HL-60 (cell line): ENCODE data around the gene SOBP.

Experiments
- GABPA ChIP-seq: IDR thresholded peaks from 2 replicates; pipeline ENCODE4 v1.6.1; 2012; ENCODE audit warnings: low read depth
- POLR2AphosphoS5 ChIP-seq: IDR thresholded peaks from 2 replicates; pipeline ENCODE4 v1.6.1; 2012; ENCODE audit warnings: low read depth
- SPI1 ChIP-seq: IDR thresholded peaks from 2 replicates; pipeline ENCODE4 v1.6.1; 2012; ENCODE audit warnings: low read depth, mild to moderate bottlenecking, borderline replicate concordance
- TF ChIP-seq, protein P1 (sequence below): IDR thresholded peaks from one replicate; pipeline ENCODE4 v1.5.1; 2011; ENCODE audit warnings: low read length, control low read depth, inconsistent platforms; ENCODE audit not compliant: insufficient read depth
- TF ChIP-seq, protein P2 (sequence below): IDR thresholded peaks from 2 replicates; pipeline ENCODE4 v1.6.1; 2012; ENCODE audit warnings: low read depth; ENCODE audit not compliant: insufficient replicate concordance

DNA sequence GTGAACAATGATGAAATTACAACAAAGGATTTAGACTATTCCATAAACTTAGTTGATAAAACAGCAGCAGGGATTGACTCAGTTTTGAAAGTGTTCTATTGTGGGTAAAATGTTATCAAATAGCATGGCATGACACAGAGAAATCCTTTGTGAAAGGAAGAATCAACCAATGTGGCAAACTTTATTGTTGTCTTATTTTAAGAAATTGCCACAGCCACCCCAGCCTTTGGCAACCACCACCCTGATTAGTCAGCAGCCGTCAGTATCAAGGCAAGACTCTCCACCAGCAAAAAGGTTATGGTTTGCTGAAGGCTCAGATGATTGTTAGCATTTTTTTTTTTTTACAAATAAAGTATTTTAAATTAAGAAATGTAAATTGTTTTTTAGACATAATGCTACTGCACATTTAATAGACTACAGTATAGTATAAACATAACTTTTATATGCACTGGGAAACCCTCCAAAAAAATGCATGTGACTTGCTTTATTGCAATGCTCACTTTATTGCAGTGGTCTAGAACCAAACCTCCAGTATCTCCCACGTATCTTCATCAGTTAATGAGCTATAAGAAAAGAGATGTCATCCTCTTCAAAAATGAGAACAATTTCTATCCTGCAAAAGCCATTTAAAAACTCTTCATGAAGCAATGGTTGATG lies 162.7 kb downstream of the SOBP start:
- TF ChIP-seq, protein P1, sequence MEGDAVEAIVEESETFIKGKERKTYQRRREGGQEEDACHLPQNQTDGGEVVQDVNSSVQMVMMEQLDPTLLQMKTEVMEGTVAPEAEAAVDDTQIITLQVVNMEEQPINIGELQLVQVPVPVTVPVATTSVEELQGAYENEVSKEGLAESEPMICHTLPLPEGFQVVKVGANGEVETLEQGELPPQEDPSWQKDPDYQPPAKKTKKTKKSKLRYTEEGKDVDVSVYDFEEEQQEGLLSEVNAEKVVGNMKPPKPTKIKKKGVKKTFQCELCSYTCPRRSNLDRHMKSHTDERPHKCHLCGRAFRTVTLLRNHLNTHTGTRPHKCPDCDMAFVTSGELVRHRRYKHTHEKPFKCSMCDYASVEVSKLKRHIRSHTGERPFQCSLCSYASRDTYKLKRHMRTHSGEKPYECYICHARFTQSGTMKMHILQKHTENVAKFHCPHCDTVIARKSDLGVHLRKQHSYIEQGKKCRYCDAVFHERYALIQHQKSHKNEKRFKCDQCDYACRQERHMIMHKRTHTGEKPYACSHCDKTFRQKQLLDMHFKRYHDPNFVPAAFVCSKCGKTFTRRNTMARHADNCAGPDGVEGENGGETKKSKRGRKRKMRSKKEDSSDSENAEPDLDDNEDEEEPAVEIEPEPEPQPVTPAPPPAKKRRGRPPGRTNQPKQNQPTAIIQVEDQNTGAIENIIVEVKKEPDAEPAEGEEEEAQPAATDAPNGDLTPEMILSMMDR: no peak
- TF ChIP-seq, protein P2, sequence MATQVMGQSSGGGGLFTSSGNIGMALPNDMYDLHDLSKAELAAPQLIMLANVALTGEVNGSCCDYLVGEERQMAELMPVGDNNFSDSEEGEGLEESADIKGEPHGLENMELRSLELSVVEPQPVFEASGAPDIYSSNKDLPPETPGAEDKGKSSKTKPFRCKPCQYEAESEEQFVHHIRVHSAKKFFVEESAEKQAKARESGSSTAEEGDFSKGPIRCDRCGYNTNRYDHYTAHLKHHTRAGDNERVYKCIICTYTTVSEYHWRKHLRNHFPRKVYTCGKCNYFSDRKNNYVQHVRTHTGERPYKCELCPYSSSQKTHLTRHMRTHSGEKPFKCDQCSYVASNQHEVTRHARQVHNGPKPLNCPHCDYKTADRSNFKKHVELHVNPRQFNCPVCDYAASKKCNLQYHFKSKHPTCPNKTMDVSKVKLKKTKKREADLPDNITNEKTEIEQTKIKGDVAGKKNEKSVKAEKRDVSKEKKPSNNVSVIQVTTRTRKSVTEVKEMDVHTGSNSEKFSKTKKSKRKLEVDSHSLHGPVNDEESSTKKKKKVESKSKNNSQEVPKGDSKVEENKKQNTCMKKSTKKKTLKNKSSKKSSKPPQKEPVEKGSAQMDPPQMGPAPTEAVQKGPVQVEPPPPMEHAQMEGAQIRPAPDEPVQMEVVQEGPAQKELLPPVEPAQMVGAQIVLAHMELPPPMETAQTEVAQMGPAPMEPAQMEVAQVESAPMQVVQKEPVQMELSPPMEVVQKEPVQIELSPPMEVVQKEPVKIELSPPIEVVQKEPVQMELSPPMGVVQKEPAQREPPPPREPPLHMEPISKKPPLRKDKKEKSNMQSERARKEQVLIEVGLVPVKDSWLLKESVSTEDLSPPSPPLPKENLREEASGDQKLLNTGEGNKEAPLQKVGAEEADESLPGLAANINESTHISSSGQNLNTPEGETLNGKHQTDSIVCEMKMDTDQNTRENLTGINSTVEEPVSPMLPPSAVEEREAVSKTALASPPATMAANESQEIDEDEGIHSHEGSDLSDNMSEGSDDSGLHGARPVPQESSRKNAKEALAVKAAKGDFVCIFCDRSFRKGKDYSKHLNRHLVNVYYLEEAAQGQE: no peak
- TF ChIP-seq POLR2AphosphoS5: no peak
- no peak for TF ChIP-seq SPI1
- no peak for TF ChIP-seq GABPA
